AG04450 (cell line): Measurements from ENCODE around the gene SERINC4. TPM values are rescaled to one million over a fixed set of nuclear protein-coding genes. Genes with fewer than 3 reads are reported as not detected.

Experiments
- CTCF ChIA-PET: fragments of 300-600, 350-600 bp; formaldehyde crosslinking; extraction: SDS; loops from one replicate; lab custom pipeline; 2022; ENCODE audit warnings: antibody characterized with exemption, inconsistent platforms; lab: Charles Lee
- POLR2A ChIA-PET: fragments of 350-600 bp; formaldehyde crosslinking; extraction: SDS; loops from one replicate; lab custom pipeline; 2021; ENCODE audit warnings: antibody characterized with exemption, inconsistent platforms; lab: Yijun Ruan, JAX
- DNase-seq: peaks from one replicate; pipeline ENCODE4 v3.0.0-alpha.2; 2011; ENCODE audit warnings: low read depth, low spot score
- H3K27ac ChIP-seq: one replicate; pipeline ENCODE4 v1.5.1; 2012; ENCODE audit warnings: low read depth, low read length, control low read depth
- H3K27me3 ChIP-seq: one replicate; pipeline ENCODE4 v1.6.0; 2012; ENCODE audit warnings: low read length; ENCODE audit not compliant: control insufficient read depth, insufficient read depth
- H3K4me3 ChIP-seq: 2 replicates; pipeline ENCODE4 v1.5.1; 2011; ENCODE audit warnings: mild to moderate bottlenecking, low read depth, low read length, control low read depth
- H3K9me3 ChIP-seq: 2 replicates; pipeline ENCODE4 v1.5.1; 2012; ENCODE audit warnings: low read length; ENCODE audit not compliant: control insufficient read depth, insufficient read depth
- polyA plus RNA-seq: library from polyadenylated mRNA; depleted of rRNA; stranded (reverse); fragments of >200 nt; gene quantifications from 2 replicates; pipeline ENCODE4 v1.2.3, GENCODE V29; 2011
- TF ChIP-seq, protein P1 (sequence below): IDR thresholded peaks from 2 replicates; pipeline ENCODE4 v1.5.1; 2011; ENCODE audit warnings: low read depth, low read length, control low read depth, inconsistent platforms

The SERINC4 gene
- polyA plus RNA-seq, 1 experiment: not detected

DNA sequence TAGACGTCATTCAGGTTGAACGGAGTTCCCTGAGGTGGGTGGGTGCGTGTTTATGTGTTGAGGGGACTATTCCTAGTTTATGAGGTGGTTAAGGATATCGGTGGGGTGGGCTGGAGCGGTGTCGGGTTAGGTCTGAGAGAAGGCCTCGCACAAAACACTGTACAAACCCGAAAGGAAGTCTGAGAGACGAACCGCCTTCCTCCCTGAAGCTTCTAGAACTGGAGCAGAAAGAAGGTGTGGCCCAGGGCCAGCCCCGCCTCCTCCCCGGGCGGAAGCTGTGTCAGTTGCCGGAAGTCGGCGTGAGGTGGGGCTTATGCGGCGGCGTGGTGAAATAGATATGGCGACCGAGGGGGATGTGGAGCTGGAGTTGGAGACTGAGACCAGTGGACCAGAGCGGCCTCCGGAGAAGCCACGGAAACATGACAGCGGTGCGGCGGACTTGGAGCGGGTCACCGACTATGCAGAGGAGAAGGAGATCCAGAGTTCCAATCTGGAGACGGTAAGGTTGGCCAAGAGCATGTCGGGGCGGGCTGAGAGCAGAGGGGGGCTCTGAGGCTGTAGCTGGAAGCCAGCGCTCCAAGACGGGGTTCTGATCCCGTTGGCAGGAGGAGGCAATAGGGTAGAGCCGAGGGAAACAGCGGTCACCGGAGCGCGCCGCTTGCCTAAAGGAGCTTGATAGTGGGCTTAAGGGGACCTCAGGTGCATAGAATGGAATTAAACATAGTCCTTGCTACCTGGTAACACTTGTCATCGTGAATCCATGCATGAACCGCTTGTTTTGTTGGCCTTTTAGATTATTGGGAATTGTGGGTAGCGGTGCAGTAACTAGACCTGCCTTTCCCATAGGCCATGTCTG, 494 bp upstream of the SERINC4 start, which contains the start of gene HYPK:
TSS of gene HYPK (plus strand) at position 314 of the 856 bp plus-strand sequence. CDS start at position 338, 24 bp downstream.
- CTCF ChIA-PET: interaction anchor here (0.5 kb wide), 1 partner anchor 777 kb away, joined by 7 read pairs; no protein-coding TSS in a partner anchor
- peak; percentile 64 for DNase-seq
- peak within 1 kb of the TSS; percentile 57 for H3K27ac ChIP-seq
- TF ChIP-seq, protein P1, sequence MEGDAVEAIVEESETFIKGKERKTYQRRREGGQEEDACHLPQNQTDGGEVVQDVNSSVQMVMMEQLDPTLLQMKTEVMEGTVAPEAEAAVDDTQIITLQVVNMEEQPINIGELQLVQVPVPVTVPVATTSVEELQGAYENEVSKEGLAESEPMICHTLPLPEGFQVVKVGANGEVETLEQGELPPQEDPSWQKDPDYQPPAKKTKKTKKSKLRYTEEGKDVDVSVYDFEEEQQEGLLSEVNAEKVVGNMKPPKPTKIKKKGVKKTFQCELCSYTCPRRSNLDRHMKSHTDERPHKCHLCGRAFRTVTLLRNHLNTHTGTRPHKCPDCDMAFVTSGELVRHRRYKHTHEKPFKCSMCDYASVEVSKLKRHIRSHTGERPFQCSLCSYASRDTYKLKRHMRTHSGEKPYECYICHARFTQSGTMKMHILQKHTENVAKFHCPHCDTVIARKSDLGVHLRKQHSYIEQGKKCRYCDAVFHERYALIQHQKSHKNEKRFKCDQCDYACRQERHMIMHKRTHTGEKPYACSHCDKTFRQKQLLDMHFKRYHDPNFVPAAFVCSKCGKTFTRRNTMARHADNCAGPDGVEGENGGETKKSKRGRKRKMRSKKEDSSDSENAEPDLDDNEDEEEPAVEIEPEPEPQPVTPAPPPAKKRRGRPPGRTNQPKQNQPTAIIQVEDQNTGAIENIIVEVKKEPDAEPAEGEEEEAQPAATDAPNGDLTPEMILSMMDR: no peak
- no peaks in the 10 kb centered on the region for H3K27me3 ChIP-seq
- H3K4me3 ChIP-seq: peak within 1 kb of the TSS; percentile 97
- POLR2A ChIA-PET: interaction anchor here (0.6 to 2.0 kb wide), 7 partner anchors 9 to 736 kb away, joined by 3 to 18 read pairs (median 7); partner anchors contain the start of genes EIF3J, ELL3 and MFAP1
- peaks cover 3% of the 10 kb centered on the region; the same call in 1 of the 2 replicates for H3K9me3 ChIP-seq

DNA sequence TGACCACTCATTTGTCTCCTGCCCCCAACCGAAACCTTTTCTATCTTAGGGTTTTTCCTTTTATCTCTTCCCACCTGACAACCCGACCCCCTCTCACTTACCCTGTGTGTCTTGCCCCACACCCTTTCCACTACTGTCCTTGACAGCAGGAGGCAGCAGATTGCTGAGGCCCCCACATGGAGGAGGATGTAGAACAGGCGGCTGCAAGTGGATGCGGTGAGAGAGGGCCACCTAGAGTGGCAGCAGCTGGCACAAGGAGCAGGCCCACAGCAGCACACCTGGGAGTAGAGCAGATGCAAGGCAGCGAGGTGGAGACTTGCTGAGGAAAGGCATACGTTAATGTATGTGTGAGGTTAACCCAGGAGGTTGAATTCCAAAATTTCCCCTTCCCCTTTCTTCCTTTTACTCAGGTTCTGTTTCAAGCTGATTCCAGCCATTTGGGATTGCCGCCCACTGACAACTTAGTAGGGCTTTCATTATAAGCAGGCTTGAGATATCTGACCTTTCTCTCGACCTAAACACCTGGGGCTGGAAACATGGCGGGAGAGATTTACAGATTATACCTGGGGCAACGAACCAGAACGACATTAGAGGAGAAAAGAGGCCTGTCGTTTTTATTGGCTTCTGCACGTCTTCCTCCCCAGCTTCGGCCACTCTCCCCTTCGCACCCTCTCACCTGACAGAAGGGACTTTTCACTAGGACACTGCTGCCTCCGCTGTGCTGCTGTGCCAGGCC, 643 bp downstream of the SERINC4 start:
- ChIA-PET CTCF (no interaction called here), POLR2A (interaction anchor here (2.0 kb wide), 1 partner anchor 22 kb away, joined by 18 read pairs; no protein-coding TSS in a partner anchor)
- Histone ChIP-seq H3K4me3 (no peak overlapping the region), H3K27me3 (no peaks in the 10 kb centered on the region), H3K27ac (peak overlapping the region; percentile 57), H3K9me3 (peaks cover 3% of the 10 kb centered on the region; the same call in 1 of the 2 replicates)
- DNase-seq: no peak
- TF ChIP-seq, protein P1: no peak

DNA sequence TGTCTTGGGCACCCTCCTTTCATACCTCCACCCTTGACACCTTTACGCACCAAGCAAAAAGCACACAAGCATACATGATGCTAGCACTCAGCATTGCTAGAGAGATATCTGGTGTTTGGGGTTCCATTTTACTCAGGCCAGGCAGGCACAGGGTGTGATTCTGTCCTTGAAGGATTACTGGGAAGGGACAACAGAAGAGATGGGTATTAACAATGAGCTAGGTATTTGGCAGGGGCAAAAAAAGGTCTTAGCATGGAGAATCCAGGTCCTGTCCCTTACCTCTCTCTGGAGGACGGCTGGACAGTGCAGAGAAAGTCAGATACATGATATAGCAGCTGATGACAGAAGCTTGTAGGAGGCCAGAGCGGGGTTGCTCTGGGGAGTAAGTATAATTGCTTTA, 3.5 kb downstream of the SERINC4 start:
- POLR2A ChIA-PET: interaction anchor here (1.5 to 1.8 kb wide), 2 partner anchors 25 to 27 kb away, joined by 5 to 7 read pairs; no protein-coding TSS in a partner anchor

DNA sequence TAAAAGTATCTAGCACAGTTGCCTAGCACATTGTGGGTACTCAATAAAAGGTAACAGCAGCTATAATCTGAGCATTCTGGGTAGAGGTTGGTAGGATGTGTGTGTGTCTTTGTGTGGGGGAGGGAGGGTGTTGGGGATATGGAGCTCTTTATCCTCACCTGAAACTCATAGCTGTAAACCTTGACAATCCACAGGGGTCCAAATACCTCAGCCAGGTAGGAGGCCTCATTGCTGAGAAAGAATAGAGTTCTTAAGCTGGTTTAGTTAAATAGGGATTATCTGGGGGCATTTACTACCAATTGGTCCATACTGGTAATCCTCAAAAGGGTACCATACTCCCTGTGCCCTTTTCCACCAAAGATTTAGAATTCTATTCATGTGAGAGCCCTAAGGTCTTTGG, 4.0 kb downstream of the SERINC4 start:
- ChIA-PET POLR2A (interaction anchor here (0.7 to 2.3 kb wide), 2 partner anchors 24 to 26 kb away, joined by 3 to 7 read pairs; no protein-coding TSS in a partner anchor), CTCF (interaction anchor here (0.5 to 0.6 kb wide), 2 partner anchors 19 to 26 kb away, joined by 3 to 6 read pairs; partner anchors contain the start of gene ELL3)
- no peak for DNase-seq
- no peak overlapping the region for H3K4me3 ChIP-seq
- no peaks in the 10 kb centered on the region for H3K27me3 ChIP-seq
- no peak overlapping the region for H3K27ac ChIP-seq
- TF ChIP-seq, protein P1: no peak
- H3K9me3 ChIP-seq: peaks cover 3% of the 10 kb centered on the region; the same call in 1 of the 2 replicates

More for the DNA sequence above, 3.5 kb downstream of the SERINC4 start:
- CTCF ChIA-PET: no interaction called here
- Histone ChIP-seq H3K27me3 (no peaks in the 10 kb centered on the region), H3K27ac (peak overlapping the region; percentile 52), H3K9me3 (peaks cover 3% of the 10 kb centered on the region; the same call in 1 of the 2 replicates), H3K4me3 (no peak overlapping the region)
- TF ChIP-seq, protein P1: no peak
- no peak for DNase-seq
